ENCODE measurements around the gene CD63.
A peak's percentile ranks its signal among the peaks of the same experiment; 100 is the strongest.

The CD63 gene

DNA sequence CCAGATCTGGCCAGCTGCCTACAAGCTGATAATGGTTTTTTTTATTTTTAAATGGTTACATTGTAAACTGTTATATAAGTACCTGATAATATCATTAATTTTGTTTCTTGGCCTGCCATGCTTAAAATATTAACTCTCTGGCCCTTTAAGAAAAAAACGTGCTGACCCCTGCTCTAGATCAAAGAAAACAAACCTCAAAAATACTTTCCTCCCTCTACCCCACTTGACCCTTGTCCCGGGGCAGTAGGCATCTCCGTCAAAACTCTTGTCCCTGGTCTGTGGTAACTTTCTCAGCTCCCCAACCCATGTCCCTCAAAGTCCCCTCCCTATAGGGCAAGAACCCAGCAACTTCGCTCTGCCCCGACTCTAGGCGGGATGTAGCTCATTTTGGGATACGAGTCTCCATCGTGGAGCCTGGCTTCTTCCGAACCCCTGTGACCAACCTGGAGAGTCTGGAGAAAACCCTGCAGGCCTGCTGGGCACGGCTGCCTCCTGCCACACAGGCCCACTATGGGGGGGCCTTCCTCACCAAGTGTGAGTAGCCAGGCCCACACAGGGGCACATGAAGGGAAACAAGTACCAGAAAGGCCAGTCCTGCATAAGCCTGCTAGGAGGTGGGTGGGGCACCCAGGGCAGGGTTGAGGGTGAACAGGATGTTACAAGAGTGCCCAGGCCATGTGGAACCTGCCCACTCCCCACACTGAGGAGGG lies 5.1 kb downstream of the CD63 start:
- DNase-seq (ENCODE audit: extremely low read depth in 1 of 2, low read depth in 1 of 2): no peak

DNA sequence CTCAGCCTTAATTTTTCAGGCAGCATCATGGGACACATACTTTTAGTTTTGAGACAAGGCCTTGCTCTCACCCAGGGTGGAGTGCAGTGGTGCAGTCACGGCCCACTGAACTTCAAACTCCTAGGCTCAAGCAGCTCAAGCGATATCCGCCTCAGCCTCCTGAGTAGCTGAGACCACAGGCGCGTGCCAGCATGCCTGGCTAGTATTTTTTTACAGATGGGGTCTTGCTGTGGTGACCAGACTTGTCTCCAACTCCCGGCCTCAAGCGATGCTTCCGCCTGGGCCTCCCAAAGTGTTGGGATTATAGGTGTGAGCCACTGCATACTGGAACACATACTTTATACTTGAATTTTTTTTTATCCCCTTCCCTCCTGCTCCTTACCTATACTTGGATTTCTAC lies 5.9 kb downstream of the CD63 start:
- DNase-seq (ENCODE audit: extremely low read depth in 1 of 2, low read depth in 1 of 2): no peak

DNA sequence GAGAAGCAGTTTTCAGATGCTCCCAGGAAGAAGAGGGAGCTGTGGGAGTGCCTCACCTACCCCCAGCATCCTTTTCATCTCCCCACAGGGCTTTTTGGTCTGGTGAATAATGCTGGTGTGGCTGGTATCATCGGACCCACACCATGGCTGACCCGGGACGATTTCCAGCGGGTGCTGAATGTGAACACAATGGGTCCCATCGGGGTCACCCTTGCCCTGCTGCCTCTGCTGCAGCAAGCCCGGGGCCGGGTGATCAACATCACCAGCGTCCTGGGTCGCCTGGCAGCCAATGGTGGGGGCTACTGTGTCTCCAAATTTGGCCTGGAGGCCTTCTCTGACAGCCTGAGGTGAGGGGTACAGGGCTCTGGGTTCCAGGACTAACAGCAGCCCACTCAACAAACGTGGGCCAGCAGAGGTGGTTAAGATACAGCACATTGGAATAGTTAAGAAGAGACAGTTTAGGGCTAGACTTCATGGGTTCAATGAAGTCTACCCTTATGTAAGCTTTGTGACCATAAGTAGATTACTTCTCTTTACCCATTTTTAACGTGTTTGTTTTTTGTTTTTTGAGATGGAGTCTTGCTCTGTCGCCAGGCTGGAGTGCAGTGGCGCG lies 7.1 kb downstream of the CD63 start:
- DNase-seq (ENCODE audit: extremely low read depth in 1 of 2, low read depth in 1 of 2): no peak

DNA sequence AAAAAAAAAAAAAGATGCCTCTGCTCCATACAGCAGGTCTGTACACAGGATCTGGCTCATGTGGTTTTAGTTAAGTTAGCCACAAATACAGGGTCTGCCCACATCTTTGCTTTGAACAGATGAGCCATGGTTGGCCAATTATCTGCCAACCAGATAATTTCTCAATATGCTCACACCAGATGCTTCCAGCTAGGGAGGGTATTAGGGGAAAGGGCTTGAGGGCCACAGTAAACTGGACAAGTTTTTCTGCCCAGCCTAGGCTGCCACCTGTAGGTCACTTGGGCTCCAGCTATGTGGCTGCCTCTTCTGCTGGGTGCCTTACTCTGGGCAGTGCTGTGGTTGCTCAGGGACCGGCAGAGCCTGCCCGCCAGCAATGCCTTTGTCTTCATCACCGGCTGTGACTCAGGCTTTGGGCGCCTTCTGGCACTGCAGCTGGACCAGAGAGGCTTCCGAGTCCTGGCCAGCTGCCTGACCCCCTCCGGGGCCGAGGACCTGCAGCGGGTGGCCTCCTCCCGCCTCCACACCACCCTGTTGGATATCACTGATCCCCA lies 7.8 kb downstream of the CD63 start:
- DNase-seq (ENCODE audit: extremely low read depth in 1 of 2, low read depth in 1 of 2): no peak

GRCh38 chr12:55720071-55720564 lies 8.7 kb downstream of the CD63 start, which contains the start of gene RDH5:
Gene RDH5, plus strand, starts transcription at chr12:55720393. Its CDS starts 792 bp downstream, at chr12:55721185.
- DNase-seq (ENCODE audit: extremely low read depth in 1 of 2, low read depth in 1 of 2): no peak

DNA sequence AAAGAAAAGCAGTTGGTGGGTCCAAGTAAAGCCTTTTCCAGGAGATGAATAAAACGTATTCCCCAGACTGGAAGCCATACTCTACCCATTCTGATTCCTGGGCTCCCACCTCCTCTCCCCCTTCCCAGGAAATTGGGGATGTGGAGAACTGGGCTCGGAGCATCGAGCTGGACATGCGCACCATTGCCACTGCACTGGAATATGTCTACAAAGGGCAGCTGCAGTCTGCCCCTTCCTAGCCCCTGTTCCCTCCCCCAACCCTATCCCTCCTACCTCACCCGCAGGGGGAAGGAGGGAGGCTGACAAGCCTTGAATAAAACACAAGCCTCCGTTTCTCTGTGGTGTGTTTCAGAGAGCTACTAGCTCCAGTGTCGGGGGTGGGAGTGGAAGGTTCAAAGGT lies 9.4 kb downstream of the CD63 start:
- no peak for DNase-seq (ENCODE audit: extremely low read depth in 1 of 2, low read depth in 1 of 2)

GRCh38 chr12:55718624-55719275 lies 10.1 kb downstream of the CD63 start:
- no peak for DNase-seq (ENCODE audit: extremely low read depth in 1 of 2, low read depth in 1 of 2)

- DNase-seq (ENCODE audit: extremely low read depth in 1 of 2, low read depth in 1 of 2): no peak
Measured at GRCh38 chr12:55718015-55718414, 10.8 kb downstream of the CD63 start.

GRCh38 chr12:55717011-55718007 lies 11.5 kb downstream of the CD63 start:
- DNase-seq (ENCODE audit: extremely low read depth in 1 of 2, low read depth in 1 of 2): no peak

- DNase-seq (ENCODE audit: extremely low read depth in 1 of 2, low read depth in 1 of 2): no peak
Measured at GRCh38 chr12:55716582-55716957, 12.2 kb downstream of the CD63 start.

DNA sequence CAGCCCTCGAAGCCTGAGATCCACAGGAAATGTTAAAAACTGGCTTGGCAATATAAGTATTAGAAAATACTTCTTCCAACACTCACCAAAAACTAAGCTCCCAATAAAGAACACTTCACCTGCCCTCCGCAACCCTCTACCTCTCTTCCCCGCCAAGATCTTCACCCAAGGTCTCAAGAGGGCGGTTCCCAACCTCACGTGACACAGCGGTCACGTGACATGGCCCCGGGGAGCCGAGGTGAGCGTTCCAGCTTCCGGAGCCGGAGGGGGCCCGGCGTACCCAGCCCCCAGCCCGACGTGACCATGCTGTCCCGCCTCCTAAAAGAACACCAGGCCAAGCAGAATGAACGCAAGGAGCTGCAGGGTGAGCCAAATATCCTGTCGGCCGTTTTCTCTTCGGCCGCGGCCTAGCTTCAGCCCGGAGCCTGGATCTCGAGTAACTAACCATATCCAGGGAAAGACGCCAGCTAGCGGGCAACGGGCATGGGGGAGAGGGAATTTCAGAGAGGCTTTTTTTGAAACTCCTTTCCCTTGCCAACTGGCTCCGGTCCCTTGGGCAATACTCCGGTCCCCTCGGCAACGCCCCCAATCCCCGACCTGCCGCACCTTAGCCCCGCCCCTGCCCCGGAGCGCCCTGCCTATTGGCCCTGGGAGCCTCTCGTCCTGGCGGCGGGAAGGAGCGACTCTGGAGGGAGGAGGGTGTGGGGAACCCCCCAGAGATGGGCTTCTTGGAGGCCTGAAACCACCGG lies 12.8 kb downstream of the CD63 start, which contains the start of gene BLOC1S1:
TSS of gene BLOC1S1 (plus strand) at position 214 of the 749 bp plus-strand sequence. CDS start at position 220, 6 bp downstream.
- peak; percentile 71 to 85 for DNase-seq (ENCODE audit: extremely low read depth in 1 of 2, low read depth in 1 of 2)

DNA sequence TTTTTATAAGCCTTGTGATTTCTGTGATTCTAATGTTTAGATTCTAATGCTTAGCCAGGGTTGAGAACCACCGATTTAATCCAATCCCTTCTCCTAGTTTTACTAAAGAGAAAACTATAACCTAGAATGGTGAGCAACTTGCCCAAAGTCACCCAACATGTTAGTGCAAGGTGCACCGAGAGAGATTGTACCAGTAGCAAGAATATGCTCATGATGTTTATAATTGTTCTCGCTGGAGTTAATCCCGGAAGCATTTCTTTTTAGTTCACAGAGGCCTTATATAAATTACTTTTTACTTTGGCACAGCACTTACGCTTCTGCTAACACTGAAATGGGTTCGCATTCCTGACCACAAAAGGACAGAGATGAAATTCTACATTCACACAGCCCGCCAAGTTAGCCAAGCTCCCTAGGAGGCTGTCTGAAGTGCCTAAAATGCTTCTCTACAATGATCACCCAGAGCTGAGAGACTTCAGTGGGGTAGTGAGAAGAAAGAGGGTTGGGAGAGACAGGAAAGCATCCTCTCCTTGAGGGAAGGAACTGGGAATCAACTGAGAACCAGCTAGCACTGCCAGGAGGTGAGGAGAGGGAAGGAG lies 13.5 kb downstream of the CD63 start:
- DNase-seq (ENCODE audit: extremely low read depth in 1 of 2, low read depth in 1 of 2): no peak

DNA sequence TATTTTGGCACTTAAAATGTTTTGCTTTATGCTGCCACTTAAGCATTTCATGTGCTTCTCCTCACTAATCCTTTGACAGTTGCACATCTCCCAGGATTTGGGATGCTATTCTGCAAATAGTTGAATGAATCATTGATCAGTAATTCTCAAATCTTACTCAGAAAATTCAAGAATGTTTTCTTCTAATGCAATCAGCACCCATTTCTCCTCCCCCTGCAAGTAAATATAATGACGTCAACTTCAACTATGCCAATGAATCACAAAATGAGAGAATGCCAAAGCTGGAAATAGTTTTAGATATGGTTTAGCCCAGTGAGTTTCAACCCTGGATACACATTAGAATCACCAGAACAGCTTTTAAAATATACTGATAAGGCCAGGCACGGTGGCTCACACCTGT lies 15.1 kb downstream of the CD63 start:
- no peak for DNase-seq (ENCODE audit: extremely low read depth in 1 of 2, low read depth in 1 of 2)

DNA sequence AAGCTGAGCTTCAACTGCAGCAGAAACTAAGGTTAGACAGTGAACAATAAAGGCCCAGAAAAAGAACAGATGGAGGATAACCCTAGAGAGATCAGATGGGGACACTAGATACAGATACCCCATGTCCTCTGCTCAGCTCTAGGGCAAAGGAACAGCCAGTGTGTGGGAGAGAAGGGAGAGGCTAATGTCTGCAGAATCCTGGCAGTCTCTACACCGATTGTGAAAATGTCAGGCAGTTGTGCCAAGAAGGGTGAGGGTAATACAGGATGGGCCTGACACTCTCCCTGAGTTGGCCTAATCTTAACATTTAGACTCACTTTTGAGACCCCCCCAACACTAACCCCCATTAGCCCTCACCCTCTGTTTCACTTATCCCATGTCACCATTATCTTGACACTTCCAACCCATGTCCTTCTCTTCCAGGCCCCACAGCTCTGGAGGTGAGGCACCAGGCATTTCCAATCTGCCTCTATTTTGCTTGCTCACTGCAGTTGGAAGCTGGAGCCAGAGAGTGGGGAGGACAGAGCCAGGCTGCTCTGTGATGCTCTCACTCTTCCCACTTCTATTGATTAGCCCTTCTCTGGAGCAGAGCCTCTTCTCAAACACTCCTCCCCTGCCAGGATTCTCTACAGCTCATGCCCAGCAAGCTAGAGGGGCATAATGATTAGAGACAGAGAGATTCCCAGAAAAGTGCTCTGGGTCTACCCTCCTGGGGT lies 16.0 kb downstream of the CD63 start:
- DNase-seq (ENCODE audit: extremely low read depth in 1 of 2, low read depth in 1 of 2): no peak

GRCh38 chr12:55711786-55712553 lies 16.8 kb downstream of the CD63 start:
- DNase-seq (ENCODE audit: extremely low read depth in 1 of 2, low read depth in 1 of 2): no peak

DNA sequence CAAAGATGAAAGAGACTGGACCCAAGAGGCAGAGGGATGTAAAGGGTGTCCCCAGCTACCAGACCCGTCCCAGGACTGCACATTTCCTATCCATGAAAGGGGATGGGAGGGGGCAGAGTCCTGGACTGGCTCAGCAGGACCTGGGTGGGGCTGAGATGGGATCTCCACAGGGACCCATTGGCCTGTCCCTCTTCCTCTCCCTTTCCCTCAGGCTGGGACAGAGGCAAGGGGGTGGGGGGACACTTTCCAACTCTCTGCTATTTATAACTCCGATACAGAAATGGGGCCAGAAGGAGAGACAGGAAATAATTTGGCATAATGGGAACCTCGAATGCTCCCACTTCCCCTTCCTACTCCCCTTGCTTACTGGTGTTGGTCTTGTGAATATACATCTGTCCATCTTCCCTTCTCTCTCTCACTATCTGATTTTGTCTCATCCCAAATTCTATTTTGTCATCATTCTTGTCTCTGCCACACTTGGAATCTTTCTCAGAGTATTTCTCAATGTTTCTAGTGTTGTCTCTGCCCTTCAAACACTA lies 20.0 kb downstream of the CD63 start:
- DNase-seq (ENCODE audit: extremely low read depth in 1 of 2, low read depth in 1 of 2): no peak

DNA sequence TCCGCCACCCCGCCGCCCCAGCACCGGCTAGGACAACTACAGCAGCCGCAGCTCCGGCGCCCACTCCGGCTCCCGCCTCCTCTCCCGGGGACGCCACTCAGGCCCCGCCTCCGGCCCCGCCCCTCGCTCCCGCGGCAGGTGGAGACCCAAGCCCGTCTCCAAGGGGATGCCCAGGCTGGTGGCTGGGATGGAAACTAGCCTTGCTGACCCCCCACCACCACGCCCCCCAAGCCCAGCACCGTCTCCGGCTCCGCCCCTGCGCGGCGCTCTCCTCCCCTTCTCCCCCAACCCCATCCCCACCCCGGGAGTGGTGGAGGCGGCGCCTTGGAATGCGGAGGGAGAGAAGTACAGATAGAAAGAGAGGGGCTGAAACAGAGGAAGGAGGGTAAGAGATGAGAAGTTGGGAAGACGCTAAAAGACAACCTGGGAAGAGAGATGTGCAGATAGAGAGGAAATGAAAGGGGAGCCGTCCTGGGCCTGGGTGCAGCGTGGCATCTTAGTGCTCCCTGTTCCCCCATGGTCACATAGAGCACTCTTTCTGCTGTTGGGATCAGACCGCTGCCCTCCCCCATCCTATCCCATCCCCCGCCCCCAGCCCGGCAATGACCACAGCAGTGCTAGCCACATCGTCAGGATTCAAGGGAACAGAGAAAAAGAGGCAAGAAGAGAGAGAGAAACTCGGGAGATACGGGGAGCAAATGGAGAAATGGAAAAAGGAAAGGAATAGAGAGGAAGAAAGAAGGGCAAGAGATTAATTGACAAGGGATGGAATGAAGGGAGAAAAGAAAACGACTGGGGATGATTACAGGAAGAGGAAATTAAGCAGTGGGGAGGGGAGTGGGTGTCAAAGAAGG lies 20.7 kb downstream of the CD63 start, which contains the start of gene ITGA7:
TSS of gene ITGA7 (minus strand) at position 64 of the 854 bp plus-strand sequence. CDS start 222 bp downstream, outside the sequence.
- DNase-seq (ENCODE audit: extremely low read depth in 1 of 2, low read depth in 1 of 2): peak; percentile 11 to 49
